ENCODE results near the gene MRPL51.
"Not testable (repeated sequence)": the region's sequence is repeated elsewhere in the genome, so short reads cannot be mapped to it uniquely, and the experiment has no call there.

- TF ChIP-seq, protein P1, sequence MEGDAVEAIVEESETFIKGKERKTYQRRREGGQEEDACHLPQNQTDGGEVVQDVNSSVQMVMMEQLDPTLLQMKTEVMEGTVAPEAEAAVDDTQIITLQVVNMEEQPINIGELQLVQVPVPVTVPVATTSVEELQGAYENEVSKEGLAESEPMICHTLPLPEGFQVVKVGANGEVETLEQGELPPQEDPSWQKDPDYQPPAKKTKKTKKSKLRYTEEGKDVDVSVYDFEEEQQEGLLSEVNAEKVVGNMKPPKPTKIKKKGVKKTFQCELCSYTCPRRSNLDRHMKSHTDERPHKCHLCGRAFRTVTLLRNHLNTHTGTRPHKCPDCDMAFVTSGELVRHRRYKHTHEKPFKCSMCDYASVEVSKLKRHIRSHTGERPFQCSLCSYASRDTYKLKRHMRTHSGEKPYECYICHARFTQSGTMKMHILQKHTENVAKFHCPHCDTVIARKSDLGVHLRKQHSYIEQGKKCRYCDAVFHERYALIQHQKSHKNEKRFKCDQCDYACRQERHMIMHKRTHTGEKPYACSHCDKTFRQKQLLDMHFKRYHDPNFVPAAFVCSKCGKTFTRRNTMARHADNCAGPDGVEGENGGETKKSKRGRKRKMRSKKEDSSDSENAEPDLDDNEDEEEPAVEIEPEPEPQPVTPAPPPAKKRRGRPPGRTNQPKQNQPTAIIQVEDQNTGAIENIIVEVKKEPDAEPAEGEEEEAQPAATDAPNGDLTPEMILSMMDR (IDR thresholded peaks at IDR 0.05; ENCODE audit: poor library complexity) = not testable (repeated sequence)
- TF ChIP-seq EZH2 (IDR thresholded peaks at IDR 0.05; ENCODE audit: borderline replicate concordance); EZH2phosphoT487 (IDR thresholded peaks at IDR 0.05; ENCODE audit: low read depth, severe bottlenecking, unreplicated experiment): not testable (repeated sequence)
Measured at GRCh38 chr12:6466751-6467150, 26.3 kb downstream of the MRPL51 start.
